Measurements from ENCODE around the gene LLGL2. TPM values are rescaled to one million over a fixed set of nuclear protein-coding genes. Genes with fewer than 3 reads are reported as not detected.

The LLGL2 gene
- total RNA-seq, 1 experiment from 2014 or later, result 10.8 TPM

- no peaks in the 10 kb centered on the region for H3K4me1 ChIP-seq (ENCODE audit: insufficient read depth, low read length, poor library complexity, severe bottlenecking)
- BruUV-seq (replicated peaks), result no TSS peak
- peak; percentile 79 for DNase-seq (ENCODE audit: low spot score)
- no peaks in the 10 kb centered on the region for H3K9me3 ChIP-seq (ENCODE audit: low read depth, low read length, poor library complexity, severe bottlenecking)
- no peaks in the 10 kb centered on the region for H3K36me3 ChIP-seq (ENCODE audit: insufficient read depth, low read length, poor library complexity, severe bottlenecking)
- POLR2A ChIA-PET (ENCODE audit: low non-redundant PET), result no interaction called here
- intact Hi-C loops (cut with micrococcal nuclease; ENCODE audit: unreplicated experiment), result no loop called here
- H3K27me3 ChIP-seq (replicated peaks; ENCODE audit: insufficient read depth, low read depth, low read length, poor library complexity), result no peaks in the 10 kb centered on the region
- no peak for TF ChIP-seq EZH2 (IDR thresholded peaks at IDR 0.05; ENCODE audit: borderline replicate concordance, low read depth, low read length, poor library complexity, severe bottlenecking)
- TF ChIP-seq, protein P1, sequence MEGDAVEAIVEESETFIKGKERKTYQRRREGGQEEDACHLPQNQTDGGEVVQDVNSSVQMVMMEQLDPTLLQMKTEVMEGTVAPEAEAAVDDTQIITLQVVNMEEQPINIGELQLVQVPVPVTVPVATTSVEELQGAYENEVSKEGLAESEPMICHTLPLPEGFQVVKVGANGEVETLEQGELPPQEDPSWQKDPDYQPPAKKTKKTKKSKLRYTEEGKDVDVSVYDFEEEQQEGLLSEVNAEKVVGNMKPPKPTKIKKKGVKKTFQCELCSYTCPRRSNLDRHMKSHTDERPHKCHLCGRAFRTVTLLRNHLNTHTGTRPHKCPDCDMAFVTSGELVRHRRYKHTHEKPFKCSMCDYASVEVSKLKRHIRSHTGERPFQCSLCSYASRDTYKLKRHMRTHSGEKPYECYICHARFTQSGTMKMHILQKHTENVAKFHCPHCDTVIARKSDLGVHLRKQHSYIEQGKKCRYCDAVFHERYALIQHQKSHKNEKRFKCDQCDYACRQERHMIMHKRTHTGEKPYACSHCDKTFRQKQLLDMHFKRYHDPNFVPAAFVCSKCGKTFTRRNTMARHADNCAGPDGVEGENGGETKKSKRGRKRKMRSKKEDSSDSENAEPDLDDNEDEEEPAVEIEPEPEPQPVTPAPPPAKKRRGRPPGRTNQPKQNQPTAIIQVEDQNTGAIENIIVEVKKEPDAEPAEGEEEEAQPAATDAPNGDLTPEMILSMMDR (conservative IDR thresholded peaks at IDR 0.05; ENCODE audit: low read depth, low read length), result peak; percentile 91
- H3K4me3 ChIP-seq (ENCODE audit: low read depth, low read length, poor library complexity, severe bottlenecking), result no peak overlapping the region
- no peak overlapping the region for H3K27ac ChIP-seq (ENCODE audit: low read depth, low read length, poor library complexity, severe bottlenecking)
- CTCF ChIA-PET, result interaction anchor here (0.6 to 1.2 kb wide), 18 partner anchors 10 to 418 kb away, joined by 3 to 10 read pairs (median 4); partner anchors contain the start of gene SMIM5
Observed at GRCh38 chr17:75601057-75601987, 75.8 kb downstream of the LLGL2 start.

DNA sequence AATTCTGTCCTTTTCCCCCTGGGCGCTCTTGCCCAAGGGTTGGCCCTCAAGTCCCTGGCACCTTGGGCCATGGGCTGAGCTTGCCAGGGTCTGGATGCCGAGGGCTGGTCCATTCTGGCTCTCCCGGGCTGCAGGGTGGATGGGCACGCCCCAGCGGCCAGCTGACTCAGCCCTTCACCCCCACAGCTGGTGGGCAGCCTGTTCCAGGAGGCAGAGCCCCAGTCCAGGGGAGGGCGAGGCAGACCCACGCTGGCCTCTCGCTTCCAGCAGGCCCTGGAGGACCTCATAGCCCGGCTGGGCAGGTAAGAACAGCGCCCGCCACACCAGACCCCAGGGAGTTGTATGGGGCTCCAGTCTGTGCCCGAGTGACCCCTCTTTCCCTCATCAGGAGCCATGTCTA lies 77.1 kb downstream of the LLGL2 start:
- Histone ChIP-seq H3K4me3 (ENCODE audit: low read depth, low read length, poor library complexity, severe bottlenecking) (no peak overlapping the region), H3K27me3 (replicated peaks; ENCODE audit: insufficient read depth, low read depth, low read length, poor library complexity) (no peaks in the 10 kb centered on the region), H3K4me1 (ENCODE audit: insufficient read depth, low read length, poor library complexity, severe bottlenecking) (no peaks in the 10 kb centered on the region), H3K9me3 (ENCODE audit: low read depth, low read length, poor library complexity, severe bottlenecking) (no peaks in the 10 kb centered on the region), H3K27ac (ENCODE audit: low read depth, low read length, poor library complexity, severe bottlenecking) (no peak overlapping the region), H3K36me3 (ENCODE audit: insufficient read depth, low read length, poor library complexity, severe bottlenecking) (no peaks in the 10 kb centered on the region)
- TF ChIP-seq EZH2 (IDR thresholded peaks at IDR 0.05; ENCODE audit: borderline replicate concordance, low read depth, low read length, poor library complexity, severe bottlenecking), result no peak
- ChIA-PET CTCF (no interaction called here), POLR2A (ENCODE audit: low non-redundant PET) (interaction anchor here (0.6 to 0.7 kb wide), 2 partner anchors 9 to 136 kb away, joined by 3 to 5 read pairs; no protein-coding TSS in a partner anchor)
- no TSS peak for BruUV-seq (replicated peaks)
- intact Hi-C loops (cut with micrococcal nuclease; ENCODE audit: unreplicated experiment), result no loop called here
- DNase-seq (ENCODE audit: low spot score), result no peak

DNA sequence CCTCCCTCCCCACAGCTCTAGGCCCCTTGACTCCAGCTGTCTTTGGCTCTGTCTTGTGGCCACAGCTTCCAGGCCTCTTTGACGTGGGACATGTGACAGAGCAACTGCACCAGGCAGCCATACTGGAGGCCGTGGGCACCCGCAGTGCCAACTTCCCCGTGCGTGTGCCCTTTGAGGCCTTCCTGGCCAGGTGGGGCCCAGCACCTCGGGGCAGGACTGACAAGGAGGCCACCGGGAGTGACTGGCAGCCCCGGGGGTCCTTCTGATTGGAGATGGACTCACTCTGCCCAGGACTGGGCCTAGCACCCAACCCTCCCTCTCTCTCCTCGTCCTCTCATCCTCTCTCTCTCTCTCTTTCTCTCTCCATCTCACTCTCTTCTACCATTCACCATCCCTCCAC lies 77.6 kb downstream of the LLGL2 start:
- intact Hi-C loops (cut with micrococcal nuclease; ENCODE audit: unreplicated experiment), result no loop called here
- TF ChIP-seq, protein P1 (conservative IDR thresholded peaks at IDR 0.05; ENCODE audit: low read depth, low read length), result no peak
- TF ChIP-seq EZH2 (IDR thresholded peaks at IDR 0.05; ENCODE audit: borderline replicate concordance, low read depth, low read length, poor library complexity, severe bottlenecking), result no peak
- DNase-seq (ENCODE audit: low spot score), result no peak
- no TSS peak for BruUV-seq (replicated peaks)
- H3K36me3 ChIP-seq (ENCODE audit: insufficient read depth, low read length, poor library complexity, severe bottlenecking), result no peaks in the 10 kb centered on the region
- CTCF ChIA-PET, result no interaction called here
- no peak overlapping the region for H3K4me3 ChIP-seq (ENCODE audit: low read depth, low read length, poor library complexity, severe bottlenecking)
- H3K27me3 ChIP-seq (replicated peaks; ENCODE audit: insufficient read depth, low read depth, low read length, poor library complexity), result no peaks in the 10 kb centered on the region
- H3K9me3 ChIP-seq (ENCODE audit: low read depth, low read length, poor library complexity, severe bottlenecking), result no peaks in the 10 kb centered on the region
- H3K27ac ChIP-seq (ENCODE audit: low read depth, low read length, poor library complexity, severe bottlenecking), result no peak overlapping the region
- H3K4me1 ChIP-seq (ENCODE audit: insufficient read depth, low read length, poor library complexity, severe bottlenecking), result no peaks in the 10 kb centered on the region
- POLR2A ChIA-PET (ENCODE audit: low non-redundant PET), result interaction anchor here (0.7 kb wide), 1 partner anchor 9 kb away, joined by 3 read pairs; no protein-coding TSS in a partner anchor

All from A673 (cell line).